WTC11 (cell line): Measurements from ENCODE around the gene FAXDC2. TPM values are rescaled to one million over a fixed set of nuclear protein-coding genes. Genes with fewer than 3 reads are reported as not detected.
"Not testable (repeated sequence)": the region's sequence is repeated elsewhere in the genome, so short reads cannot be mapped to it uniquely, and the experiment has no call there.

ENCODE experiments used
- ATAC-seq: fragments of 200-7000 bp; cut with Tn5 transposase; 2 replicates; pipeline ENCODE4 v1.10.0; 2021; ENCODE audit warnings: mild to moderate bottlenecking, moderate library complexity
- CTCF ChIA-PET: fragments of 300-600 bp; sonication (Branson Sonifier 250); formaldehyde crosslinking; loops from one replicate; lab custom pipeline; 2021; ENCODE audit warnings: antibody characterized with exemption; lab: Charles Lee
- POLR2A ChIA-PET: fragments of 350-600 bp; sonication (Branson Sonifier 250); formaldehyde crosslinking; loops from one replicate; lab custom pipeline; 2021; ENCODE audit warnings: antibody characterized with exemption; lab: Charles Lee
- DNase-seq: peaks from one replicate; pipeline ENCODE4 v3.0.0; 2021; ENCODE audit warnings: low spot score
- H3K27ac Mint-ChIP-seq: 2 replicates; pipeline ENCODE4 v1.8.0; 2021; ENCODE audit warnings: mixed read lengths
- H3K27me3 Mint-ChIP-seq: 2 replicates; pipeline ENCODE4 v1.8.0; 2021; ENCODE audit warnings: low read depth, mild to moderate bottlenecking, moderate library complexity, mixed read lengths
- H3K36me3 Mint-ChIP-seq: 2 replicates; pipeline ENCODE4 v1.8.0; 2021; ENCODE audit warnings: mixed read lengths
- H3K4me1 Mint-ChIP-seq: 2 replicates; pipeline ENCODE4 v1.8.0; 2022; ENCODE audit warnings: mixed read lengths
- H3K4me3 Mint-ChIP-seq: 2 replicates; pipeline ENCODE4 v1.8.0; 2021; ENCODE audit warnings: mild to moderate bottlenecking, moderate library complexity, mixed read lengths
- H3K9me3 Mint-ChIP-seq: 2 replicates; pipeline ENCODE4 v1.8.0; 2021; ENCODE audit warnings: mixed read lengths
- ATF2 ChIP-seq: sonication (generic); formaldehyde crosslinking; IDR thresholded peaks from 2 replicates; pipeline ENCODE4 v1.8.1; 2022; ENCODE audit warnings: low read depth, missing genetic modification reagents, borderline replicate concordance
- CBFB ChIP-seq: sonication (generic); formaldehyde crosslinking; IDR thresholded peaks from 2 replicates; pipeline ENCODE4 v1.8.1; 2022; ENCODE audit warnings: mild to moderate bottlenecking, low read depth, missing genetic modification reagents
- CREM ChIP-seq: sonication (generic); formaldehyde crosslinking; IDR thresholded peaks from 2 replicates; pipeline ENCODE4 v1.8.1; 2022; ENCODE audit warnings: mild to moderate bottlenecking, missing genetic modification reagents, moderate library complexity
- FOXK1 ChIP-seq: sonication (generic); formaldehyde crosslinking; IDR thresholded peaks from 2 replicates; pipeline ENCODE4 v1.8.0; 2022; ENCODE audit warnings: mild to moderate bottlenecking, moderate library complexity, missing genetic modification reagents
- FOXP1 ChIP-seq: sonication (generic); formaldehyde crosslinking; IDR thresholded peaks from 2 replicates; pipeline ENCODE4 v1.8.0; 2022; ENCODE audit warnings: missing genetic modification reagents, mild to moderate bottlenecking, moderate library complexity, borderline replicate concordance
- FOXP4 ChIP-seq: sonication (generic); formaldehyde crosslinking; IDR thresholded peaks from 2 replicates; pipeline ENCODE4 v1.8.0; 2022; ENCODE audit warnings: mild to moderate bottlenecking, missing genetic modification reagents
- GRHL2 ChIP-seq: fragments of 250-450 bp; sonication (Bioruptor Pico); IDR thresholded peaks from 2 replicates; pipeline ENCODE4 v1.8.0; 2022; ENCODE audit warnings: mild to moderate bottlenecking, moderate library complexity; ENCODE audit not compliant: insufficient replicate concordance, severe bottlenecking
- GTF2I ChIP-seq: fragments of 250-450 bp; sonication (Bioruptor Pico); conservative IDR thresholded peaks from 2 replicates; pipeline ENCODE4 v1.4.0; 2021; ENCODE audit warnings: mild to moderate bottlenecking
- IRF2 ChIP-seq: sonication (generic); formaldehyde crosslinking; IDR thresholded peaks from 2 replicates; pipeline ENCODE4 v1.8.0; 2022; ENCODE audit warnings: low read depth, missing genetic modification reagents, borderline replicate concordance
- KAT7 ChIP-seq: sonication (generic); formaldehyde crosslinking; IDR thresholded peaks from 2 replicates; pipeline ENCODE4 v1.8.1; 2023; ENCODE audit warnings: missing genetic modification reagents, mild to moderate bottlenecking, borderline replicate concordance
- NFYB ChIP-seq: sonication (generic); formaldehyde crosslinking; conservative IDR thresholded peaks from 2 replicates; pipeline ENCODE4 v1.8.0; 2022; ENCODE audit warnings: low read depth, missing genetic modification reagents
- NR1H2 ChIP-seq: sonication (generic); formaldehyde crosslinking; IDR thresholded peaks from 2 replicates; pipeline ENCODE4 v1.9.0; 2021; ENCODE audit warnings: mild to moderate bottlenecking, moderate library complexity, missing genetic modification reagents
- NR3C1 ChIP-seq: sonication (generic); formaldehyde crosslinking; conservative IDR thresholded peaks from 2 replicates; pipeline ENCODE4 v1.8.1; 2023; ENCODE audit warnings: low read depth, mild to moderate bottlenecking, missing genetic modification reagents
- RELA ChIP-seq: sonication (generic); formaldehyde crosslinking; IDR thresholded peaks from 2 replicates; pipeline ENCODE4 v1.8.1; 2022; ENCODE audit warnings: missing genetic modification reagents, mild to moderate bottlenecking, borderline replicate concordance
- RORB ChIP-seq: fragments of 250-450 bp; sonication (Bioruptor Pico); IDR thresholded peaks from 2 replicates; pipeline ENCODE4 v1.9.0; 2021; ENCODE audit warnings: mild to moderate bottlenecking
- STAT6 ChIP-seq: sonication (generic); formaldehyde crosslinking; conservative IDR thresholded peaks from 2 replicates; pipeline ENCODE4 v1.8.1; 2023; ENCODE audit warnings: mild to moderate bottlenecking, low read depth, missing genetic modification reagents, moderate library complexity
- TEAD1 ChIP-seq: sonication (generic); formaldehyde crosslinking; IDR thresholded peaks from 2 replicates; pipeline ENCODE4 v1.8.0; 2022; ENCODE audit warnings: mild to moderate bottlenecking, missing genetic modification reagents
- TEAD4 ChIP-seq: sonication (generic); formaldehyde crosslinking; IDR thresholded peaks from 2 replicates; pipeline ENCODE4 v1.8.0; 2022; ENCODE audit warnings: mild to moderate bottlenecking, missing genetic modification reagents
- ZMAT4 ChIP-seq: fragments of 250-450 bp; sonication (Bioruptor Pico); IDR thresholded peaks from 2 replicates; pipeline ENCODE4 v1.9.0; 2021; ENCODE audit warnings: mild to moderate bottlenecking
- ZNF219 ChIP-seq: sonication (generic); formaldehyde crosslinking; IDR thresholded peaks from 2 replicates; pipeline ENCODE4 v1.8.0; 2023; ENCODE audit warnings: missing genetic modification reagents, mild to moderate bottlenecking, borderline replicate concordance
- ZNF416 ChIP-seq: fragments of 250-450 bp; sonication (Bioruptor Pico); IDR thresholded peaks from 2 replicates; pipeline ENCODE4 v1.9.0; 2021; ENCODE audit warnings: mild to moderate bottlenecking, inconsistent platforms
- ZNF425 ChIP-seq: fragments of 250-450 bp; sonication (Bioruptor Pico); conservative IDR thresholded peaks from 2 replicates; pipeline ENCODE4 v1.9.0; 2021; ENCODE audit warnings: mild to moderate bottlenecking
- total RNA-seq: library from RNA; stranded (reverse); gene quantifications from 3 replicates; pipeline ENCODE4 v1.2.3, GENCODE V29; 2021

The FAXDC2 gene
- total RNA-seq, 1 experiment from 2014 or later = 3.9 TPM

GRCh38 chr5:154823605-154824004, 26.8 kb downstream of the FAXDC2 start:
- ChIA-PET CTCF (no interaction called here), POLR2A (no interaction called here)
- Mint-ChIP-seq H3K36me3 (peaks cover 41% of the 10 kb centered on the region), H3K4me1 (peaks cover 16% of the 10 kb centered on the region; the same call in 1 of the 2 replicates), H3K4me3 (no peak overlapping the region), H3K27ac (peak overlapping the region; percentile 29; the same call in 1 of the 2 replicates), H3K9me3 (no peaks in the 10 kb centered on the region), H3K27me3 (no peaks in the 10 kb centered on the region)
- DNase-seq (no peak), ATAC-seq (no peak)
- TF ChIP-seq CBFB (CRISPR knock-in tag) = no peak
- TF ChIP-seq FOXP1 (CRISPR knock-in tag) = no peak
- no peak for TF ChIP-seq STAT6 (CRISPR knock-in tag)
- no peak for TF ChIP-seq ZMAT4
- TF ChIP-seq CREM (CRISPR knock-in tag) = no peak
- no peak for TF ChIP-seq FOXK1 (CRISPR knock-in tag)
- TF ChIP-seq FOXP4 (CRISPR knock-in tag) = no peak
- no peak for TF ChIP-seq TEAD4

GRCh38 chr5:154822896-154823295, 27.5 kb downstream of the FAXDC2 start:
- H3K4me1 Mint-ChIP-seq = peaks cover 16% of the 10 kb centered on the region; the same call in 1 of the 2 replicates
- H3K27ac Mint-ChIP-seq = 0 out of 2 replicates have a peak overlapping the region, but pooled peaks have one; percentile 29
- DNase-seq, H3K9me3 Mint-ChIP-seq, H3K27me3 Mint-ChIP-seq, ATAC-seq, H3K4me3 Mint-ChIP-seq: not testable (repeated sequence)
- ChIA-PET POLR2A (interaction anchor here (0.6 kb wide), 1 partner anchor 178 kb away, joined by 3 read pairs; no protein-coding TSS in a partner anchor), CTCF (interaction anchor here (0.5 kb wide), 1 partner anchor 190 kb away, joined by 4 read pairs; no protein-coding TSS in a partner anchor)
- peaks cover 45% of the 10 kb centered on the region for H3K36me3 Mint-ChIP-seq

- ATAC-seq = no peak; the same call in none of the 2 replicates
- CTCF ChIA-PET = interaction anchor here (1.8 kb wide), 1 partner anchor 170 kb away, joined by 7 read pairs; no protein-coding TSS in a partner anchor
- Mint-ChIP-seq H3K36me3 (peaks cover 58% of the 10 kb centered on the region), H3K4me3 (no peak overlapping the region), H3K9me3 (no peaks in the 10 kb centered on the region), H3K4me1 (peaks cover 16% of the 10 kb centered on the region; the same call in 1 of the 2 replicates), H3K27ac (peak overlapping the region; percentile 65; the same call in 1 of the 2 replicates), H3K27me3 (no peaks in the 10 kb centered on the region)
- POLR2A ChIA-PET = interaction anchor here (0.8 kb wide), 1 partner anchor 24 kb away, joined by 3 read pairs; no protein-coding TSS in a partner anchor
- DNase-seq = no peak
- no peak for TF ChIP-seq ATF2
- no peak for TF ChIP-seq ZNF416 (CRISPR knock-in tag)
- no peak for TF ChIP-seq TEAD1 (CRISPR knock-in tag)
- TF ChIP-seq ZNF219 = no peak
- no peak for TF ChIP-seq RORB (CRISPR knock-in tag)
- no peak for TF ChIP-seq GRHL2 (CRISPR knock-in tag)
- no peak for TF ChIP-seq NFYB (CRISPR knock-in tag)
- TF ChIP-seq GTF2I = no peak
- TF ChIP-seq KAT7 = no peak
- TF ChIP-seq RELA (CRISPR knock-in tag) = no peak
- no peak for TF ChIP-seq NR1H2 (CRISPR knock-in tag)
- no peak for TF ChIP-seq ZNF425 (CRISPR knock-in tag)
- TF ChIP-seq NR3C1 (CRISPR knock-in tag) = no peak
- TF ChIP-seq FOXP1 (CRISPR knock-in tag) = no peak
- no peak for TF ChIP-seq IRF2 (CRISPR knock-in tag)
These were observed 30.0 kb downstream of the FAXDC2 start for GRCh38 chr5:154820383-154820782.
